Measurements from ENCODE around the gene PINK1.

PINK1 gene

GRCh38 chr1:20654104-20654690, 20.9 kb downstream of the PINK1 start:
- Histone ChIP-seq H3K9me2 (replicated peaks; ENCODE audit: control insufficient read depth, low read length) (no peaks in the 10 kb centered on the region), H3K79me2 (ENCODE audit: control insufficient read depth, low read length) (peaks cover 33% of the 10 kb centered on the region), H3K27me3 (ENCODE audit: control insufficient read depth, low read length) (no peaks in the 10 kb centered on the region), H3K9me3 (ENCODE audit: control insufficient read depth, insufficient read depth, low read length) (no peaks in the 10 kb centered on the region), H4K20me1 (ENCODE audit: control insufficient read depth, insufficient read depth, low read depth, low read length) (peaks cover 2% of the 10 kb centered on the region; the same call in 1 of the 2 replicates), H3K4me3 (ENCODE audit: low read length) (no peak overlapping the region), H3F3A (ENCODE audit: control insufficient read depth, insufficient read depth) (peaks cover 3% of the 10 kb centered on the region; the same call in 1 of the 2 replicates), H3K27ac (ENCODE audit: low read depth, low read length) (no peak overlapping the region), H3K4me1 (ENCODE audit: control insufficient read depth, low read length) (peaks cover 3% of the 10 kb centered on the region), H3K4me2 (ENCODE audit: low read length) (no peak overlapping the region), H3K36me3 (ENCODE audit: control insufficient read depth, low read length) (peaks cover 89% of the 10 kb centered on the region)
- no peak for TF ChIP-seq CTCF (IDR thresholded peaks at IDR 0.05; ENCODE audit: low read depth, low read length, poor library complexity, severe bottlenecking)
- TF ChIP-seq EZH2phosphoT487 (IDR thresholded peaks at IDR 0.05; ENCODE audit: borderline replicate concordance, low read length) = no peak

GRCh38 chr1:20657024-20657423, 23.8 kb downstream of the PINK1 start:
- H4K20me1 ChIP-seq (ENCODE audit: control insufficient read depth, insufficient read depth, low read depth, low read length) = peaks cover 9% of the 10 kb centered on the region; the same call in 1 of the 2 replicates
- peaks cover 89% of the 10 kb centered on the region for H3K36me3 ChIP-seq (ENCODE audit: control insufficient read depth, low read length)

GRCh38 chr1:20658166-20658915, 25.1 kb downstream of the PINK1 start:
- H3K79me2 ChIP-seq (ENCODE audit: control insufficient read depth, low read length) = peaks cover 58% of the 10 kb centered on the region
- H3K4me2 ChIP-seq (ENCODE audit: low read length) = no peak overlapping the region
- H3K9me3 ChIP-seq (ENCODE audit: control insufficient read depth, insufficient read depth, low read length) = no peaks in the 10 kb centered on the region
- H3F3A ChIP-seq (ENCODE audit: control insufficient read depth, insufficient read depth) = no peaks in the 10 kb centered on the region
- no peaks in the 10 kb centered on the region for H3K9me2 ChIP-seq (replicated peaks; ENCODE audit: control insufficient read depth, low read length)
- TF ChIP-seq EZH2phosphoT487 (IDR thresholded peaks at IDR 0.05; ENCODE audit: borderline replicate concordance, low read length) (no peak), CTCF (IDR thresholded peaks at IDR 0.05; ENCODE audit: low read depth, low read length, poor library complexity, severe bottlenecking) (no peak)
- peaks cover 23% of the 10 kb centered on the region for H3K4me1 ChIP-seq (ENCODE audit: control insufficient read depth, low read length)
- no peak overlapping the region for H3K27ac ChIP-seq (ENCODE audit: low read depth, low read length)
- no peak overlapping the region for H3K4me3 ChIP-seq (ENCODE audit: low read length)
- H3K36me3 ChIP-seq (ENCODE audit: control insufficient read depth, low read length) = peaks cover 75% of the 10 kb centered on the region
- H3K27me3 ChIP-seq (ENCODE audit: control insufficient read depth, low read length) = no peaks in the 10 kb centered on the region
- peaks cover 9% of the 10 kb centered on the region; the same call in 1 of the 2 replicates for H4K20me1 ChIP-seq (ENCODE audit: control insufficient read depth, insufficient read depth, low read depth, low read length)

More at GRCh38 chr1:20657024-20657423, 23.8 kb downstream of the PINK1 start:
- no peaks in the 10 kb centered on the region for H3K9me2 ChIP-seq (replicated peaks; ENCODE audit: control insufficient read depth, low read length)
- H3K4me3 ChIP-seq (ENCODE audit: low read length) = no peak overlapping the region
- no peaks in the 10 kb centered on the region for H3K27me3 ChIP-seq (ENCODE audit: control insufficient read depth, low read length)
- H3K4me2 ChIP-seq (ENCODE audit: low read length) = no peak overlapping the region
- no peak overlapping the region for H3K27ac ChIP-seq (ENCODE audit: low read depth, low read length)
- no peaks in the 10 kb centered on the region for H3K9me3 ChIP-seq (ENCODE audit: control insufficient read depth, insufficient read depth, low read length)
- H3F3A ChIP-seq (ENCODE audit: control insufficient read depth, insufficient read depth) = no peaks in the 10 kb centered on the region
- peaks cover 17% of the 10 kb centered on the region for H3K4me1 ChIP-seq (ENCODE audit: control insufficient read depth, low read length)
- no peak for TF ChIP-seq CTCF (IDR thresholded peaks at IDR 0.05; ENCODE audit: low read depth, low read length, poor library complexity, severe bottlenecking)
- no peak for TF ChIP-seq EZH2phosphoT487 (IDR thresholded peaks at IDR 0.05; ENCODE audit: borderline replicate concordance, low read length)
- H3K79me2 ChIP-seq (ENCODE audit: control insufficient read depth, low read length) = peaks cover 57% of the 10 kb centered on the region

All from DOHH2 (cell line).